BLaER1 treated with 17β-estradiol and CSF1 and Interleukin-3, amounts not matched to agents 10 nM and 100 nM (cell line): ENCODE data around the gene ZNF432.
A peak's percentile ranks its signal among the peaks of the same experiment; 100 is the strongest.

Source experiments
- H3K27ac ChIP-seq, 11 experiments: shearing (Covaris generic); formaldehyde crosslinking; 2 replicates each; pipeline ENCODE4 v1.8.1; 2022
- H3K27me3 ChIP-seq, 11 experiments: shearing (Covaris generic); formaldehyde crosslinking; 2 replicates each; pipeline ENCODE4 v1.8.1; 2022
- H3K36me3 ChIP-seq, 11 experiments: shearing (Covaris generic); formaldehyde crosslinking; 2 replicates each; pipeline ENCODE4 v1.8.1; 2022
- H3K4me1 ChIP-seq, 10 experiments: shearing (Covaris generic); formaldehyde crosslinking; 2 replicates each; pipeline ENCODE4 v1.8.1; 2022
- H3K4me2 ChIP-seq, 11 experiments: shearing (Covaris generic); formaldehyde crosslinking; 2 replicates each; pipeline ENCODE4 v1.8.1; 2022
- H3K4me3 ChIP-seq, 10 experiments: shearing (Covaris generic); formaldehyde crosslinking; 2 replicates each; pipeline ENCODE4 v1.8.1; 2022
- H3K9ac ChIP-seq, 11 experiments: shearing (Covaris generic); formaldehyde crosslinking; 2 replicates each; pipeline ENCODE4 v1.8.1; 2022
- H3K9me3 ChIP-seq, 11 experiments: shearing (Covaris generic); formaldehyde crosslinking; replicated peaks in 1 of 11; 2 replicates each; pipeline ENCODE4 v1.8.1; 2022
- H4K20me1 ChIP-seq, 11 experiments: shearing (Covaris generic); formaldehyde crosslinking; 2 replicates each; pipeline ENCODE4 v1.8.1; 2022
- Cebpa-rat ChIP-seq, 11 experiments: shearing (Covaris generic); IDR thresholded peaks; 2 replicates each; pipeline ENCODE4 v1.8.1; 2022

The ZNF432 gene

DNA sequence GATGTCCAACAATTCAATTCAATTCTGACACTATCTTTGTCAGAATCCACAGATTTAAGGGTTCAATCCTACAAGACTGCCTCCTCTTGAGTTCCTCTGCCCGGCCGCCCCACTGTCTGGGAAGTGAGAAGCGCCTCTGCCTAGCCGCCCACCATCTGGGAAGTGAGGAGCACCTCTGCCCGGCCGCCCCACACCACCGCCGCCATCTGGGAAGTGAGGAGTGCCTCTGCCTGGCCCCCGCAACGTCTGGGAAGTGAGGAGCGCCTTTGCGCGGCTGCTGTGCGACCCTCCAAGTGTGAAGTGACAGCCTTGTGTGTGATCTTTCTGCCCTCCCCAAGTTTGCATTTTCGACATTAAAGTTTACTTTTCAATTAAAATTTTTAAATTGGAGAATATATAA, 26.4 kb downstream of the ZNF432 start:
- no peak for TF ChIP-seq Cebpa-rat (IDR thresholded peaks at IDR 0.05)
- no peaks in the 10 kb centered on the region for H3K27me3 ChIP-seq
- H3K36me3 ChIP-seq = peaks cover 96 to 100% (median 100%) of the 10 kb centered on the region in 11 experiments
- no peaks in the 10 kb centered on the region for H4K20me1 ChIP-seq
- H3K4me3 ChIP-seq = peak overlapping the region in 7 of 10 experiments; percentile 11 to 38 (median 29); a peak in 7 of 20 replicates
- peaks cover 4 to 9% (median 5%) of the 10 kb centered on the region in 10 experiments; a peak in 18 of 20 replicates for H3K4me1 ChIP-seq
- no peak overlapping the region for H3K9ac ChIP-seq
- H3K9me3 ChIP-seq = peaks cover 98 to 100% (median 100%) of the 10 kb centered on the region in 11 experiments
- no peak overlapping the region for H3K27ac ChIP-seq
- no peak overlapping the region for H3K4me2 ChIP-seq

DNA sequence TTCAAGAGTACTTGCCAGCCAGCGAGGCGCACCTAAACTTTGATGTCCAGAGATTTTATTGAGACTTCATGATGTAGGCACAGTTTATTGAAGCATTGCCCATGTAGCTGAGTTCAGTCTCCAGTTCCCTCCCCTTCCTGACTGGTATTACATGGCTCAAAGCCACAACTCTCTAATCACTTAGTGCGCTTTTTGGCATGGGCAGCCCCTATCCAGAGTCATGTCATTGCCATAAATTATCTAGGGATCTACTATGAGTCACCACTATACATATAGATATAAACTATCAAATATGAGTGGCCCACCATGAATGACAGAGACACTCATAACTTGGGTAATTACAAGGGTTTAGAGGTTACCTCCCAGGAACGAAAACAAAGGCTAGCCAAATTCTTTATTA, 28.1 kb downstream of the ZNF432 start:
- H3K9me3 ChIP-seq = peaks cover 100% of the 10 kb centered on the region in 11 experiments

DNA sequence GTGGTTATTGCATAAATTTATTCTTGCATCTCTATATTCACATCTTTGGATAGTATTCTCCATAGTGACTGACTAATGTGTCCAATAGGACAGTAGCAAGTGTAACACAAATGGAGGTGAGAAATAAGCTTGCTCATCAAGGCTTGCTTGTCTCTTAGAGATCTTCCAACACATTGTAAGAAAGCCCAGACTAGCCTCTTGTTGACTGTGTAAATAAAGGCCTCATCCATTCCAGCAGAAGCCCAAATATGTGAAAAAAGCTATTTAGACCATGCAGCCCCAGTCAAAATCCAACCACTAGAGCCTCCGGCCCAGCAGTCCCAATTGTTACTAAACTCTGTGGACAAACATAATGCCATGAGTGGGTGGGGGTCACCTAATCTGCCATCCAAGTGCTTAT, 38.0 kb downstream of the ZNF432 start:
- Histone ChIP-seq H3K27ac (no peak overlapping the region), H3K36me3 (peaks cover 39 to 57% (median 47%) of the 10 kb centered on the region in 11 experiments)

More for the DNA sequence above, 28.1 kb downstream of the ZNF432 start:
- no peak for TF ChIP-seq Cebpa-rat (IDR thresholded peaks at IDR 0.05)
- Histone ChIP-seq H3K36me3 (peaks cover 100% of the 10 kb centered on the region in 11 experiments), H3K27ac (no peak overlapping the region), H3K27me3 (no peaks in the 10 kb centered on the region), H3K4me2 (no peak overlapping the region), H3K4me1 (no peaks in the 10 kb centered on the region), H3K9ac (no peak overlapping the region), H3K4me3 (peak overlapping the region in 4 of 10 experiments; percentile 1 to 19 (median 3); a peak in 3 of 20 replicates), H4K20me1 (no peaks in the 10 kb centered on the region)

DNA sequence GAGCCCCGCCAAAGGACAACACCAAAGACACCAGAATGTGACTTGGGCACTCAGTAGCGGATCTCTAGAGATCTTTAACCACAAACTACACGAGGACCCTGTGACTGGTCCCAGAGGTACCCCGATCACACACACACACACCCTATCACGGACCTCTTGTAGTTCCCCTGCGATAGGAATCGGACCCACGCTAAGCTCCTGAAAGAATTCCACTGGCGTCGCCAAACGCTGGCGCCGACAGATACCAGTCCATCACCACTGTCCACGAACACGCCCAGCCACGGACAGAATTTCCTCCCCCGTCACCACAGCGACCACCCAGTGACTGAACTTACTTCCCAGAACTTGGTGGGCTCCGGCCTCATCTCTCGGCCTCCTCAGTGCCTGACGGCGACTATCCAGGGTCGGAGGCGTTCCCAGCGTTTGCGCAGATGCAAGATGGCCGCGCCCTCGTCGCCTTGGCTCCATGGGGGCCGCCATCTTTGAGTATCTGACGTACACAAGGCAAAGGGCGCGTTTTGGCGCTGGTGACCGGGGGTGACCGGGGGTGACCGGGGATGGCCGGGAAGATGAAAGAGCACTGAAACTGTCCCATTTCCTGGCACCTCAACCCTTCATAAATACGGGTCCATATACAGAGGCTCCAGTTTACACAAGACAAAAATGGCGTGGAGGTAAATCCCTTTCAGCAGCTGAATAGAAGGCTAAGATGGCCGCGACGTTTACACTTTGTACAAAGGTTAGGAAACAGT, 40.7 kb downstream of the ZNF432 start, which contains the start of gene ZNF615:
ZNF615 (minus strand) TSS at position 406 of the 752 bp plus-strand sequence. CDS start 4,500 bp downstream, outside the sequence.
- Histone ChIP-seq H3K4me3 (peak within 1 kb of the TSS; percentile 72 to 93 (median 82)), H3K4me2 (peak within 1 kb of the TSS; percentile 78 to 99 (median 88)), H3K9ac (peak within 1 kb of the TSS; percentile 78 to 91 (median 88)), H3K9me3 (peaks cover 60 to 81% (median 74%) of the 10 kb centered on the region in 11 experiments), H4K20me1 (no peaks in the 10 kb centered on the region), H3K27ac (peak within 1 kb of the TSS; percentile 85 to 95 (median 91)), H3K36me3 (peaks cover 33 to 57% (median 47%) of the 10 kb centered on the region in 11 experiments), H3K27me3 (no peaks in the 10 kb centered on the region), H3K4me1 (peaks cover 3 to 10% (median 6%) of the 10 kb centered on the region in 10 experiments; a peak in 14 of 20 replicates)
- TF ChIP-seq Cebpa-rat (IDR thresholded peaks at IDR 0.05) = no peak

More for the DNA sequence above, 38.0 kb downstream of the ZNF432 start:
- Histone ChIP-seq H3K9me3 (peaks cover 57 to 80% (median 72%) of the 10 kb centered on the region in 11 experiments), H3K9ac (no peak overlapping the region), H3K27me3 (no peaks in the 10 kb centered on the region), H3K4me1 (peaks cover 3 to 10% (median 6%) of the 10 kb centered on the region in 10 experiments; a peak in 14 of 20 replicates), H3K4me2 (no peak overlapping the region), H3K4me3 (no peak overlapping the region), H4K20me1 (no peaks in the 10 kb centered on the region)
- TF ChIP-seq Cebpa-rat (IDR thresholded peaks at IDR 0.05) = no peak

DNA sequence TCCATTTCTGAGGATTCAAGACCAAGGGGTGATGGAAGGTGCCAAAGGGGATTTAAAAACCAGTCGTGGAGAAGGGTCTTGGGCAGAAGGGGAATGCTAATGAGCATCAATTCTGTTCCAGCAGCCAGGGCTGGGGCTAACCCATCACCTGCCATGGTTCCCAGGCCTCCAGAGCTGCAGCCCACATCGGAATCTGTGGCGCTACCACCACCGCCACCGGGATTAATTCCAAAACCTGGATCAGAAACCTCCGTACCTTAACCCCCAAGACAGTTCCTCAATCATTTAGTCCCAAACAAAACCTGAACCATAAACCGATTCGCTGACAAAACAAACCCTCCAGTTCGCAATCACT, 41.2 kb downstream of the ZNF432 start:
- Histone ChIP-seq H3K4me2 (peak overlapping the region; percentile 78 to 99 (median 88)), H3K4me1 (peaks cover 3 to 10% (median 6%) of the 10 kb centered on the region in 10 experiments; a peak in 14 of 20 replicates), H3K27me3 (no peaks in the 10 kb centered on the region), H4K20me1 (no peaks in the 10 kb centered on the region), H3K27ac (peak overlapping the region; percentile 85 to 95 (median 91)), H3K4me3 (peak overlapping the region; percentile 72 to 93 (median 82)), H3K36me3 (peaks cover 33 to 57% (median 47%) of the 10 kb centered on the region in 11 experiments), H3K9ac (peak overlapping the region; percentile 78 to 91 (median 88)), H3K9me3 (peaks cover 60 to 81% (median 74%) of the 10 kb centered on the region in 11 experiments)
- no peak for TF ChIP-seq Cebpa-rat (IDR thresholded peaks at IDR 0.05)

DNA sequence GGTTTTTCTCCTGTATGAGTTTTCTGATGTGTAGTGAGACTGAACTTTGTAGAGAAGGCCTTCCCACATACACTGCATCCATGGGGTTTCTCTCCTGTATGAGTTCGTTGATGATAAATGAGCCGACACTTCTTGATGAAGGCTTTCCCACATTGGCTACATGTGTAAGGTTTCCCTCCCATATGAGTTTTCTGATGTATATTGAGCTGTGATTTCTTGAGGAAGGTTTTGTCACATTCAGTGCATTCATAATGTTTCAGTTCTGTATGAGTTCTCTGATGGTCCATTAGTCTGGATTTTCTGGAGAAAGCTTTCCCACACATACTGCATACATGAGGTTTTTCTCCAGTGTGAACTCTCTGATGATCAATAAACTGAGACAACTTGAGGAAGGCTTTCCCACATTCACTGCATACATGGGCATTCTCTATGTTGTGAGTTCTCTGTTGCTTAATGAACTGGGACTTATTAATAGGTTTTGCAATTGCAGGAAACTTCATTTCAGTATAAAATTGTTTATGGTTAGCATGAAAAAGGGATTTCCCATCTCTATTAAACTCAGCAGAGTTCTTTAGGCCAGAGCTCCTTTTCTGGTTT, 54.5 kb downstream of the ZNF432 start:
- TF ChIP-seq Cebpa-rat (IDR thresholded peaks at IDR 0.05) = no peak
- peaks cover 96 to 100% (median 98%) of the 10 kb centered on the region in 11 experiments for H3K9me3 ChIP-seq

DNA sequence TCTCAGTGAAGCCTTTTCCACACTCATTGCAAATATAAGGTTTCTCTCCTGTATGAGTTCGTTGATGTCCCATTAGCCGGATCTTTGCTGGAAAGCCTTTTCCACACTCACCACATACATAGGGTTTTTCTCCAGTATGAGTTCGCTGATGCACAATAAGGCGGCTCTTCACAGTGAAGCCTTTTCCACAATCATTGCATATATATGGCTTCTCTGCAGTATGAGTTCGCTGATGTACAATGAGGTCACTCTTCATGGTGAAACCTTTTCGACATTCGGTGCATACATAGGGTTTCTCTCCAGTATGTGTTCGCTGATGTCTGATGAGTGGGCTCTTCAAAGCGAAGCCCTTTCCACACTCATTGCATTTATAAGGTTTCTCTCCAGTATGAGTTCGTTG, 55.2 kb downstream of the ZNF432 start:
- TF ChIP-seq Cebpa-rat (IDR thresholded peaks at IDR 0.05) = no peak
- H4K20me1 ChIP-seq = no peaks in the 10 kb centered on the region
- H3K27me3 ChIP-seq = no peaks in the 10 kb centered on the region
- peaks cover 68 to 88% (median 78%) of the 10 kb centered on the region in 11 experiments for H3K36me3 ChIP-seq
- peak overlapping the region in 9 of 10 experiments; percentile 0 to 52 (median 32); a peak in 14 of 20 replicates for H3K4me3 ChIP-seq
- H3K9me3 ChIP-seq = peaks cover 96 to 100% (median 98%) of the 10 kb centered on the region in 11 experiments
- no peak overlapping the region for H3K4me2 ChIP-seq
- no peak overlapping the region for H3K27ac ChIP-seq
- H3K9ac ChIP-seq = no peak overlapping the region
- H3K4me1 ChIP-seq = no peaks in the 10 kb centered on the region

More for the DNA sequence above, 54.5 kb downstream of the ZNF432 start:
- Histone ChIP-seq H3K4me2 (no peak overlapping the region), H3K4me1 (no peaks in the 10 kb centered on the region), H4K20me1 (no peaks in the 10 kb centered on the region), H3K27ac (no peak overlapping the region), H3K4me3 (peak overlapping the region; percentile 0 to 52 (median 30); a peak in 14 of 20 replicates), H3K9ac (no peak overlapping the region), H3K36me3 (peaks cover 75 to 94% (median 85%) of the 10 kb centered on the region in 11 experiments), H3K27me3 (no peaks in the 10 kb centered on the region)

DNA sequence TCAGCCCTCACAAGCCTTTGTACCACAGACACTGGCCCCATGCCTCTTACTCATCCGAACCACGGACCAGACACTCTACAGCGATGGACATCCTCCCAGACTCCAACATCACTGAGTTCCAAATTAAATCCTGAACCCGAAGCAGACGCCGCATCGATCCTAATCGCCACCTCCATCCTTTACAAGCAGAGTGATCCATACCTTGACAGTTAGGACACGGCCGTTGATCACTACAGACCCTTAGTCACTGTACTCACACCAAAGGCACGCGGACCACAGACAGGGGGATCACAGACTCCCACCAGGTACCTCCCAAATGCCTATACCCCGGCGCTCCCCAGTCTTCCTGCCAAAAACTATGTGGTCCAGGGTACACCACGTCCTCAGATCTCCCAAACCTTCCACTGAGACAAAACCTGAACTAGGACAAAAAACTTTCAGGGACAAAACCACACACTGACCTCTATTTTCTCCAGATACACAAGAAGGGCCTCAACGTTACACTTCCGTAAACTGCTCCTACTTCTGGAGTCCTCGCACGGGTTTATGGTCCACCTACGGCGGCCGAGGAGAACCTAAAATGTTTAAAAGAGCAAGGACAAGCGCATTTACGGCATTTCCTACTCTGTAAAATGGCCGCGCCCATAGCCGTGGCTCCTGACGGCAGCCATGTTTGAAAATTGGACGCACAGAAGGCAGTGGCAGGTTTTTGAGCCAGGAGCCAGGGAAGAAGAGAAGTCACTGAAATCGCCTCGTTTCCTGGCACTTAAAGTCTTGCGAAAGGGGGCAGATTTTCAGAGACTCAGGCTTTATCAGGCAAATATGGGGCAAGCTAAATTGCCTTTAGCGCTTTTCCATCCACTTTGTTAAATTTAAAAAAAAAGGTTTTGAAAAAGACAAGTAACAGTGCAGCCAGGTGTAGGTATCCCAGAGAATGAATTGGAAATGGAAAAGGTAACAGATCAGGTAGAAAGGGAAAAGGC, 62.0 kb downstream of the ZNF432 start, which contains the start of gene ZNF350:
ZNF350 (minus strand) TSS at position 532 of the 983 bp plus-strand sequence. CDS start 12,480 bp downstream, outside the sequence.
- Histone ChIP-seq H3K9ac (peak within 1 kb of the TSS; percentile 88 to 97 (median 93)), H3K4me2 (peak within 1 kb of the TSS; percentile 79 to 94 (median 87)), H3K4me1 (peaks cover 5 to 9% (median 7%) of the 10 kb centered on the region in 10 experiments; a peak in 13 of 20 replicates), H3K4me3 (peak within 1 kb of the TSS; percentile 87 to 100 (median 94)), H3K27ac (peak within 1 kb of the TSS; percentile 85 to 94 (median 91)), H3K27me3 (no peaks in the 10 kb centered on the region), H3K9me3 (peaks cover 90 to 97% (median 94%) of the 10 kb centered on the region in 11 experiments), H4K20me1 (no peaks in the 10 kb centered on the region), H3K36me3 (peaks cover 42 to 64% (median 54%) of the 10 kb centered on the region in 11 experiments)
- peak in 1 of 11 experiments; percentile 25; a peak in 1 of 22 replicates for TF ChIP-seq Cebpa-rat (IDR thresholded peaks at IDR 0.05)
